ENCODE results near the gene NAP1L1.

- TF ChIP-seq, protein P1, sequence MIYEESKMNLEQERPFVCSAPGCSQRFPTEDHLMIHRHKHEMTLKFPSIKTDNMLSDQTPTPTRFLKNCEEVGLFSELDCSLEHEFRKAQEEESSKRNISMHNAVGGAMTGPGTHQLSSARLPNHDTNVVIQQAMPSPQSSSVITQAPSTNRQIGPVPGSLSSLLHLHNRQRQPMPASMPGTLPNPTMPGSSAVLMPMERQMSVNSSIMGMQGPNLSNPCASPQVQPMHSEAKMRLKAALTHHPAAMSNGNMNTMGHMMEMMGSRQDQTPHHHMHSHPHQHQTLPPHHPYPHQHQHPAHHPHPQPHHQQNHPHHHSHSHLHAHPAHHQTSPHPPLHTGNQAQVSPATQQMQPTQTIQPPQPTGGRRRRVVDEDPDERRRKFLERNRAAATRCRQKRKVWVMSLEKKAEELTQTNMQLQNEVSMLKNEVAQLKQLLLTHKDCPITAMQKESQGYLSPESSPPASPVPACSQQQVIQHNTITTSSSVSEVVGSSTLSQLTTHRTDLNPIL (CRISPR knock-in tag; IDR thresholded peaks at IDR 0.05; ENCODE audit: low read depth): no peak
- TF ChIP-seq ZFP3 (CRISPR knock-in tag; IDR thresholded peaks at IDR 0.05): no peak
- TF ChIP-seq OSR1 (CRISPR knock-in tag; IDR thresholded peaks at IDR 0.05): no peak
- no peak for TF ChIP-seq ESRRG (CRISPR knock-in tag; IDR thresholded peaks at IDR 0.05)
- no peak for TF ChIP-seq PATZ1 (CRISPR knock-in tag; IDR thresholded peaks at IDR 0.05; ENCODE audit: borderline replicate concordance)
- TF ChIP-seq CSDC2 (CRISPR knock-in tag; IDR thresholded peaks at IDR 0.05): no peak
Observed at GRCh38 chr12:76043377-76043776, 41.1 kb downstream of the NAP1L1 start.

Measured in SK-N-SH treated with all-trans-retinoic acid at 6 μM for 48 hours (cell line).